Naive thymus-derived CD4-positive, alpha-beta T cell (primary cell): ENCODE data around the gene CTSZ. TPM values are rescaled to one million over a fixed set of nuclear protein-coding genes. Genes with fewer than 3 reads are reported as not detected.
A peak's percentile ranks its signal among the peaks of the same experiment; 100 is the strongest.

Source experiments
- ATAC-seq: fragments of 150-1000 bp; cut with Tn5 transposase; 2 replicates; pipeline ENCODE4 v1.10.0; 2021; ENCODE audit warnings: mild to moderate bottlenecking, moderate library complexity
- CTCF ChIA-PET: fragments of 350-600 bp; sonication (Branson Sonifier 250); formaldehyde crosslinking; loops from one replicate; lab custom pipeline; 2021; ENCODE audit warnings: antibody characterized with exemption; lab: Charles Lee
- POLR2A ChIA-PET: fragments of 350-600 bp; sonication (Branson Sonifier 250); formaldehyde crosslinking; loops from one replicate; lab custom pipeline; 2021; ENCODE audit warnings: antibody characterized with exemption, inconsistent platforms; lab: Charles Lee
- DNase-seq, 9 donors: peaks; one replicate each; pipeline versions ENCODE4 v3.0.0 to v3.0.0-alpha.2; 2020 to 2022; ENCODE audit warnings: mixed read lengths in 1 of 9
- H3K27ac ChIP-seq: one replicate; pipeline ENCODE4 v1.7.0; 2013; ENCODE audit warnings: mild to moderate bottlenecking, low read depth, low read length, moderate library complexity
- H3K27me3 ChIP-seq, 2 donors: one replicate each; pipeline ENCODE4 v1.7.0; 2013; ENCODE audit warnings: low read length in 2 of 2, mild to moderate bottlenecking in 2 of 2, moderate library complexity in 2 of 2; ENCODE audit not compliant: control insufficient read depth in 2 of 2, insufficient read depth in 2 of 2
- H3K36me3 ChIP-seq, 3 experiments: 1 replicate in 2 of 3; 2 replicates in 1 of 3; pipeline ENCODE4 v1.7.0; 2013; ENCODE audit warnings: low read length in 3 of 3, mild to moderate bottlenecking in 3 of 3, moderate library complexity in 1 of 3; ENCODE audit not compliant: insufficient read depth in 3 of 3, control insufficient read depth in 2 of 3
- H3K4me1 ChIP-seq, 2 donors: one replicate each; pipeline ENCODE4 v1.7.0; 2013; ENCODE audit warnings: low read length in 2 of 2, mild to moderate bottlenecking in 2 of 2, moderate library complexity in 1 of 2; ENCODE audit not compliant: control insufficient read depth in 2 of 2, insufficient read depth in 2 of 2
- H3K4me3 ChIP-seq: 2 replicates; pipeline ENCODE4 v1.7.0; 2013; ENCODE audit warnings: mild to moderate bottlenecking, low read length
- H3K9me3 ChIP-seq, 3 experiments: 1 replicate in 2 of 3; 2 replicates in 1 of 3; pipeline ENCODE4 v1.7.0; 2013; ENCODE audit warnings: low read length in 3 of 3; ENCODE audit not compliant: control insufficient read depth in 2 of 3
- H3K27ac Mint-ChIP-seq, 9 donors: one replicate each; pipeline ENCODE4 v1.8.0; 2020 to 2022; ENCODE audit warnings: mixed read lengths in 9 of 9, mild to moderate bottlenecking in 8 of 9, moderate library complexity in 5 of 9, inconsistent platforms in 2 of 9
- H3K27me3 Mint-ChIP-seq, 5 donors: one replicate each; pipeline ENCODE4 v1.8.0; 2021 to 2022; ENCODE audit warnings: mixed read lengths in 5 of 5, mild to moderate bottlenecking in 1 of 5
- H3K36me3 Mint-ChIP-seq, 5 donors: one replicate each; pipeline ENCODE4 v1.8.0; 2020 to 2022; ENCODE audit warnings: mixed read lengths in 5 of 5, mild to moderate bottlenecking in 3 of 5, inconsistent platforms in 1 of 5
- H3K4me1 Mint-ChIP-seq, 7 donors: one replicate each; pipeline ENCODE4 v1.8.0; 2020 to 2022; ENCODE audit warnings: mixed read lengths in 7 of 7, mild to moderate bottlenecking in 3 of 7, inconsistent platforms in 1 of 7
- H3K4me3 Mint-ChIP-seq, 10 donors: one replicate each; pipeline ENCODE4 v1.8.0; 2020 to 2022; ENCODE audit warnings: mild to moderate bottlenecking in 10 of 10, mixed read lengths in 10 of 10, moderate library complexity in 6 of 10, inconsistent platforms in 2 of 10
- H3K9me3 Mint-ChIP-seq, 11 donors: one replicate each; pipeline ENCODE4 v1.8.0; 2020 to 2022; ENCODE audit warnings: mixed read lengths in 11 of 11, mild to moderate bottlenecking in 4 of 11, inconsistent platforms in 1 of 11, moderate library complexity in 1 of 11
- intact Hi-C, 2 donors: fragments of 100-400 bp; cut with micrococcal nuclease; formaldehyde crosslinking; loops; one replicate each; pipeline ENCODE4 v1.15.1; 2023
- polyA plus RNA-seq, 2 donors: library from polyadenylated mRNA; unstranded; fragments of 300-500 nt; fragmentation: Illumina TruSeq; gene quantifications; one replicate each; pipeline ENCODE4 v1.2.3, GENCODE V29; 2021
- total RNA-seq, 6 experiments: library from RNA in 5 of 6; stranded (reverse) in 5 of 6; gene quantifications; 1 replicate in 5 of 6; 2 replicates in 1 of 6; pipeline ENCODE4 v1.2.3 and lab custom pipeline; 2021 to 2026

Gene CTSZ
- total RNA-seq (100 to 1,000 TPM in 1 of 5 experiments, 10 to 100 TPM in 4; 29.5 to 165 (median 34.1) TPM), polyA plus RNA-seq (1 to 10 TPM; 1.0 to 3.0 TPM), total RNA-seq (lab: John Stamatoyannopoulos, UW) (12.9 reads per million, percentile 41 among the genes with 10 or more reads in this experiment)

GRCh38 chr20:59006864-59007664 is at the start of gene CTSZ:
TSS of gene CTSZ (minus strand) at chr20:59007254. CDS start at chr20:59007128, 126 bp downstream.
- peak within 1 kb of the TSS in 6 of 9 donors; percentile 36 to 93 (median 62) for H3K27ac Mint-ChIP-seq
- H3K36me3 Mint-ChIP-seq: peaks cover 0 to 8% (median 0%) of the 10 kb centered on the region in 5 donors
- Histone ChIP-seq H3K9me3 (no peaks in the 10 kb centered on the region), H3K4me3 (peak within 1 kb of the TSS; percentile 55), H3K27ac (peak within 1 kb of the TSS; percentile 62), H3K27me3 (no peaks in the 10 kb centered on the region), H3K4me1 (peaks cover 20 to 23% of the 10 kb centered on the region in 2 donors), H3K36me3 (no peaks in the 10 kb centered on the region)
- POLR2A ChIA-PET: no interaction called here
- H3K4me3 Mint-ChIP-seq: peak within 1 kb of the TSS; percentile 72 to 89 (median 80)
- ATAC-seq: peak; percentile 63
- peaks cover 32 to 54% (median 38%) of the 10 kb centered on the region in 7 donors for H3K4me1 Mint-ChIP-seq
- CTCF ChIA-PET: no interaction called here
- DNase-seq: peak in 7 of 9 donors; percentile 22 to 70 (median 36)
- no peaks in the 10 kb centered on the region for H3K9me3 Mint-ChIP-seq
- intact Hi-C loops: loop anchor here (1.0 to 2.0 kb wide), 3 partner anchors 25 to 215 kb away; partner anchors contain the start of genes ATP5F1E (in 2 of the 2) and PRELID3B (in 1 of the 2)
- no peaks in the 10 kb centered on the region for H3K27me3 Mint-ChIP-seq

DNA sequence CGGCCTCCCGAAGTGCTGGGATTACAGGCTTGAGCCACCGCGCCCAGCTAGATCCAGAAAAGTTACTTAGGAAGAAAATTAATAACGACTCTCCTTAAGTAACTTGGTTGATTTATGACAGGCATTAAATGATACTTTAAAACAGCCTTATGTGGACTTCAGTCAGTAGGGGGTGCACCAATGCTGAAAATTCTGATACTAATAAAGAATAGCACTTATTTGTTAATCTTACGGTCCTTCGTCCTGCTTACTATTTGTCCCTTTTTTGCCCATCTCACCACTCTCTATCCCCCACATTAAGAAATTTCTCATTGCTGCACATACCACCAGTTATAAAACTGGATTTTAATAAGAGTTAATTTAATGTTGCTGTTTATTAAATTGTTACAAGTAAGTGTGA is 48.2 kb upstream of the CTSZ start:
- POLR2A ChIA-PET: interaction anchor here (0.7 kb wide), 2 partner anchors 112 to 176 kb away, joined by 3 read pairs; no protein-coding TSS in a partner anchor
- Mint-ChIP-seq H3K4me3 (no peak overlapping the region), H3K9me3 (peaks cover 0 to 5% (median 0%) of the 10 kb centered on the region in 11 donors), H3K27ac (no peak overlapping the region), H3K36me3 (no peaks in the 10 kb centered on the region), H3K27me3 (peaks cover 10 to 59% (median 15%) of the 10 kb centered on the region in 5 donors), H3K4me1 (no peaks in the 10 kb centered on the region)
- ATAC-seq (no peak), DNase-seq (peak in 4 of 9 donors; percentile 5 to 25 (median 14))
- Histone ChIP-seq H3K9me3 (no peaks in the 10 kb centered on the region), H3K4me1 (no peaks in the 10 kb centered on the region), H3K27me3 (peaks cover 4 to 5% of the 10 kb centered on the region in 2 donors), H3K27ac (no peak overlapping the region), H3K4me3 (no peak overlapping the region), H3K36me3 (no peaks in the 10 kb centered on the region)
- CTCF ChIA-PET: interaction anchor here (1.0 kb wide), 1 partner anchor 347 kb away, joined by 3 read pairs; no protein-coding TSS in a partner anchor
- intact Hi-C loops: loop anchor here in 1 of 2 donors (1.0 kb wide), 3 partner anchors 152 to 348 kb away; no protein-coding TSS in a partner anchor

- Histone ChIP-seq H3K27me3 (peaks cover 4 to 5% of the 10 kb centered on the region in 2 donors), H3K9me3 (no peaks in the 10 kb centered on the region), H3K36me3 (no peaks in the 10 kb centered on the region), H3K27ac (no peak overlapping the region), H3K4me3 (no peak overlapping the region), H3K4me1 (no peaks in the 10 kb centered on the region)
- no peak overlapping the region for H3K27ac Mint-ChIP-seq
- peaks cover 0 to 5% (median 0%) of the 10 kb centered on the region in 11 donors for H3K9me3 Mint-ChIP-seq
- no peak for ATAC-seq
- peaks cover 11 to 53% (median 15%) of the 10 kb centered on the region in 5 donors for H3K27me3 Mint-ChIP-seq
- DNase-seq: no peak
- ChIA-PET POLR2A (no interaction called here), CTCF (interaction anchor here (0.7 to 1.1 kb wide), 2 partner anchors 142 to 156 kb away, joined by 3 read pairs; no protein-coding TSS in a partner anchor)
- intact Hi-C loops: no loop called here
- H3K4me3 Mint-ChIP-seq: no peak overlapping the region
- H3K36me3 Mint-ChIP-seq: no peaks in the 10 kb centered on the region
- H3K4me1 Mint-ChIP-seq: peaks cover 0 to 10% (median 5%) of the 10 kb centered on the region in 7 donors
These were observed 44.7 kb upstream of the CTSZ start for GRCh38 chr20:59051666-59052185.

- Mint-ChIP-seq H3K4me3 (no peak overlapping the region), H3K9me3 (peaks cover 0 to 1% (median 0%) of the 10 kb centered on the region in 11 donors), H3K4me1 (peaks cover 0 to 10% (median 5%) of the 10 kb centered on the region in 7 donors), H3K36me3 (no peaks in the 10 kb centered on the region), H3K27me3 (peaks cover 11 to 44% (median 15%) of the 10 kb centered on the region in 5 donors), H3K27ac (no peak overlapping the region)
- Histone ChIP-seq H3K9me3 (no peaks in the 10 kb centered on the region), H3K27me3 (no peaks in the 10 kb centered on the region), H3K36me3 (no peaks in the 10 kb centered on the region), H3K4me3 (no peak overlapping the region), H3K27ac (no peak overlapping the region), H3K4me1 (no peaks in the 10 kb centered on the region)
- ATAC-seq (no peak), DNase-seq (no peak)
- ChIA-PET CTCF (interaction anchor here (1.2 kb wide), 1 partner anchor 354 kb away, joined by 3 read pairs; no protein-coding TSS in a partner anchor), POLR2A (interaction anchor here (1.1 to 1.2 kb wide), 2 partner anchors 8 to 10 kb away, joined by 3 read pairs; partner anchors contain the start of gene PRELID3B)
- intact Hi-C loops: no loop called here
These were observed 43.4 kb upstream of the CTSZ start for GRCh38 chr20:59050437-59050836.

DNA sequence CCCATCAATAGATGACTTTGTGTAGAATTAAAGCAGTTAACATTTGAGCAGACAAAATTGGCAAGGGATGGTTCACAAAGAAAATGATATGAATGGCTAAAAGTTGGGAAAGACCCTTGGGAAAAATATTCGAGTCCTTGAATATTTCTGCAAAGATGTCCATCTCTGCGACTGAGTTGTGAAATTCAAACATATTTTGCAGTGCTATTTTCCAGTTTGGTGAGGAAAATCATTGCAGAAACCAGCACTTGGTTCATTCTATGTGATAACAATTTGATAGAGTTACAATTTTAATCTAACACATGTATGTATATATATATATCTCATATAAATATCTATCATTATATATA is 41.6 kb upstream of the CTSZ start:
- CTCF ChIA-PET: no interaction called here
- Mint-ChIP-seq H3K36me3 (no peaks in the 10 kb centered on the region), H3K27me3 (peaks cover 8 to 32% (median 15%) of the 10 kb centered on the region in 5 donors), H3K4me1 (peaks cover 5 to 19% (median 13%) of the 10 kb centered on the region in 7 donors), H3K27ac (no peak overlapping the region), H3K9me3 (peaks cover 0 to 1% (median 0%) of the 10 kb centered on the region in 11 donors), H3K4me3 (no peak overlapping the region)
- H3K27me3 ChIP-seq: no peaks in the 10 kb centered on the region
- H3K4me3 ChIP-seq: no peak overlapping the region
- DNase-seq (no peak), ATAC-seq (no peak)
- no peaks in the 10 kb centered on the region for H3K36me3 ChIP-seq
- H3K9me3 ChIP-seq: no peaks in the 10 kb centered on the region
- intact Hi-C loops: no loop called here
- no peak overlapping the region for H3K27ac ChIP-seq
- peaks cover 7 to 8% of the 10 kb centered on the region in 2 donors for H3K4me1 ChIP-seq
- POLR2A ChIA-PET: no interaction called here

DNA sequence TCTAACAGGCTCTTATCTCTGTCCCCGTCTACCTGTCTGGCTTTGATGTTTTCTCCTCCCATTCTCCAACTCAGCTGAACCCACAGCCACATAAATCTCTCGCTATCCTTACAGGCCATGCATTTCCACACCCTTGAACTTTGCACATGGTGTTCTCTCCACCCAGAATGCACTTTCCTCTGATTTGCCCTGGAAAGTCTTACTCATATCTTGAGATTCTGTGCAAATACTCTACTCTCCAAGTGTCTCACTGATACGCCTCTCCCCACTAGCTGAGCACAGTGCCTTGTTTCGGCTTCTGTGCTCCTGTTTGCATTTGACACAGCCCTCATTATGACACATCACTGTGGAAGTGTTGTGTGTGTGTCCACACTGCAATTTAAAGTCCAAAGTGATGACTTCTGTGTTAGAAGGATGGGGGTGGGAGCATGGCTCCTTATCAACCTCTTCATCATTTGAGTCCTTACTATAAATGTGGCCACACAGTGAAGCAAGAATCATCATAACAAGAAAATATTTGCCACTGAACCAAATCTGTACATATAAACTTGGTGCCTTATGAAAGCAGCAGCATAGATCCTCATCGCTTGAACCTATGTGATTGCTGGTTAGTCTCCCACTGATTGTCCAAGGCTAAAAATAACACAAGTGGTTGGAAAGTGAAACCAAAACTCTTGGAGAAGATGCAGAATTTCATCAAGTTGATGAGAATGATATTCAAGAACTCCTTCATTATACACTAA is 41.1 kb upstream of the CTSZ start:
- no peaks in the 10 kb centered on the region for H3K36me3 Mint-ChIP-seq
- no peak for DNase-seq
- ATAC-seq: no peak
- H3K4me1 Mint-ChIP-seq: peaks cover 7 to 24% (median 18%) of the 10 kb centered on the region in 7 donors
- CTCF ChIA-PET: no interaction called here
- H3K4me1 ChIP-seq: peaks cover 9 to 13% of the 10 kb centered on the region in 2 donors
- no peak overlapping the region for H3K4me3 Mint-ChIP-seq
- peaks cover 6 to 27% (median 11%) of the 10 kb centered on the region in 5 donors for H3K27me3 Mint-ChIP-seq
- peak overlapping the region in 1 of 9 donors; percentile 5 for H3K27ac Mint-ChIP-seq
- intact Hi-C loops: no loop called here
- H3K9me3 ChIP-seq: no peaks in the 10 kb centered on the region
- no peak overlapping the region for H3K27ac ChIP-seq
- no peaks in the 10 kb centered on the region for H3K36me3 ChIP-seq
- POLR2A ChIA-PET: interaction anchor here (0.6 to 1.5 kb wide), 2 partner anchors 16 to 48 kb away, joined by 3 read pairs; partner anchors contain the start of gene ATP5F1E
- peaks cover 0 to 1% (median 0%) of the 10 kb centered on the region in 11 donors for H3K9me3 Mint-ChIP-seq
- no peak overlapping the region for H3K4me3 ChIP-seq
- H3K27me3 ChIP-seq: no peaks in the 10 kb centered on the region
